ENCODE measurements around the gene UBR1.
A peak's percentile ranks its signal among the peaks of the same experiment; 100 is the strongest.

The UBR1 gene

DNA sequence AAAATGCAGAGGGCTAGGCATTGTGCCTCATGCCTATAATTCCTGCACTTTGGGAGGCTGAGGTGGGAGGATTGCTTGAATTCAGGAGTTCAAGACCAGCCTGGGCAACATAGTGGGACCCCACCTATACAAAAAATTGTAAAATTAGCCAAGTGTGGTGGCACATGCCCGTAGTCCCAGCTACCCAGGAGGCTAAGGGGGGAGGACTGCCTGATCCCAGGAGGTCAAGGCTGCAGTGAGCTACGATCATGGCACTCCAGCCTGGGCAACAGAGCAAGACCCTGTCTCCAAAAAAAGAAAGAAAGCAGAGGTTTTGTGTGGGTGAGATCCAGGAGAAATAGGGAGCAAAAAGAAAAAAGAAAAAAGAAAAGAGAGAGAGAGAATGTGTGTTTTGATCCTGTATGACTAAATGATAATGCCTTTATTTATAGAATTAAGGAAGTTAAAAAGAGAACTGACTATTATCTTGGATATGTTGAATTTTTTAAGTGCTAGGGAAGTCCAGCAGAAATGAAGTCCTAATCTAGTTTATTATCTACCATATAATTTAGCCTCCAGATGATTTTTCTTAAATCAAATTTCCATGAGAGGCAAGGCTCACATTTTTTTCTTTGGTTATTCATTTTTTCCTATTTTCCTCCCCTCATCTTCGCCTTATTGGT is 190.1 kb downstream of the UBR1 start:
- Histone ChIP-seq H3K36me3 (ENCODE audit: insufficient read depth, low read length) (no peaks in the 10 kb centered on the region), H3K9me3 (ENCODE audit: low read length) (no peaks in the 10 kb centered on the region), H3K27ac (ENCODE audit: low read depth, low read length, poor library complexity, severe bottlenecking) (peak overlapping the region; percentile 27), H2AFZ (ENCODE audit: low read length) (no peak overlapping the region), H3K27me3 (ENCODE audit: insufficient read depth, low read length) (no peaks in the 10 kb centered on the region), H3K79me2 (ENCODE audit: insufficient read depth, low read length) (peaks cover 64% of the 10 kb centered on the region), H3K4me1 (ENCODE audit: insufficient read depth, low read length, severe bottlenecking) (peaks cover 36% of the 10 kb centered on the region), H4K20me1 (ENCODE audit: insufficient read depth, low read length) (no peaks in the 10 kb centered on the region), H3K9ac (ENCODE audit: low read length) (no peak overlapping the region), H3F3A (ENCODE audit: insufficient read depth, low read length) (no peaks in the 10 kb centered on the region), H3K4me2 (ENCODE audit: low read length) (peak overlapping the region; percentile 55; the same call in 1 of the 2 replicates), H3K9me2 (ENCODE audit: low read depth, low read length) (no peaks in the 10 kb centered on the region), H3K4me3 (ENCODE audit: low read depth, low read length, poor library complexity, severe bottlenecking) (no peak overlapping the region)
- TF ChIP-seq, protein P1, sequence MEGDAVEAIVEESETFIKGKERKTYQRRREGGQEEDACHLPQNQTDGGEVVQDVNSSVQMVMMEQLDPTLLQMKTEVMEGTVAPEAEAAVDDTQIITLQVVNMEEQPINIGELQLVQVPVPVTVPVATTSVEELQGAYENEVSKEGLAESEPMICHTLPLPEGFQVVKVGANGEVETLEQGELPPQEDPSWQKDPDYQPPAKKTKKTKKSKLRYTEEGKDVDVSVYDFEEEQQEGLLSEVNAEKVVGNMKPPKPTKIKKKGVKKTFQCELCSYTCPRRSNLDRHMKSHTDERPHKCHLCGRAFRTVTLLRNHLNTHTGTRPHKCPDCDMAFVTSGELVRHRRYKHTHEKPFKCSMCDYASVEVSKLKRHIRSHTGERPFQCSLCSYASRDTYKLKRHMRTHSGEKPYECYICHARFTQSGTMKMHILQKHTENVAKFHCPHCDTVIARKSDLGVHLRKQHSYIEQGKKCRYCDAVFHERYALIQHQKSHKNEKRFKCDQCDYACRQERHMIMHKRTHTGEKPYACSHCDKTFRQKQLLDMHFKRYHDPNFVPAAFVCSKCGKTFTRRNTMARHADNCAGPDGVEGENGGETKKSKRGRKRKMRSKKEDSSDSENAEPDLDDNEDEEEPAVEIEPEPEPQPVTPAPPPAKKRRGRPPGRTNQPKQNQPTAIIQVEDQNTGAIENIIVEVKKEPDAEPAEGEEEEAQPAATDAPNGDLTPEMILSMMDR (IDR thresholded peaks at IDR 0.05; ENCODE audit: low read length): no peak
- no peak for TF ChIP-seq EZH2 (IDR thresholded peaks at IDR 0.05; ENCODE audit: borderline replicate concordance, low read length)

DNA sequence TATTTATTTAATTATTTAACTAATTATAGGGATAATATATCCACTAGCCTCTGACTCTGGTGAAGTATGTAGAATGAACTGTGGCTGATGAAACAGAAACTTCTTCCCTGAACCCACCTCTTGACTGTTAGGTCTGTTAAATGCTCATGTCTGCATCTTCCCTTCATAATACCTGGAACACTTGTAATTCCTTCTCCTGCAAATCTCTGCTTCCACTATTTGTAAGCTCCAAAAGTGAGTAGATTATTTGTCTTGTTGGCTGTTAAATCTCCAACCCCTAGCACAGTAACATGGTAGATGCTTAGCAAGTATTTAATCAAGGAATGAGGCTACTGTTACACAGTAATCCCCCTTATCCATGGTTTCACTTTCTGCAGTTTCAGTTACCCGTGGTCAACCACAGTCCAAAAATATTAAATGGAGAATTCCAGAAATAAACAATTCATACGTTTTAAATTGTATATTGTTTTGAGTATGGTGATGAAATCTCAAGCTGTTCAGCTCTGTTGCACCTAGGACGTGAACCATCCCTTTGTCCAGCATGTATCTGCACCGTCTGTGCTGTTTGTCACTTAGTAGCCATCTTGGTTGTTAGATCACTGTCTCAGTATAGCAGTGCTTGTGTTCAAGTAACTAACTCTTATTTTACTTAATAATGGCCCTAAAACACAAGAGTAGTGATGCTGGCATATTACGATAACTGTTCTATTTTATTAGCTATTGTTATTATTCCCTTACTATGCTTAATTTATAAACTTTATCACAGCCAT is 190.9 kb downstream of the UBR1 start:
- Histone ChIP-seq H2AFZ (ENCODE audit: low read length) (no peak overlapping the region), H4K20me1 (ENCODE audit: insufficient read depth, low read length) (no peaks in the 10 kb centered on the region), H3F3A (ENCODE audit: insufficient read depth, low read length) (no peaks in the 10 kb centered on the region), H3K4me2 (ENCODE audit: low read length) (peak overlapping the region; percentile 55), H3K27me3 (ENCODE audit: insufficient read depth, low read length) (no peaks in the 10 kb centered on the region), H3K27ac (ENCODE audit: low read depth, low read length, poor library complexity, severe bottlenecking) (peak overlapping the region; percentile 27), H3K9ac (ENCODE audit: low read length) (no peak overlapping the region), H3K4me3 (ENCODE audit: low read depth, low read length, poor library complexity, severe bottlenecking) (peak overlapping the region; percentile 29), H3K36me3 (ENCODE audit: insufficient read depth, low read length) (no peaks in the 10 kb centered on the region), H3K9me3 (ENCODE audit: low read length) (no peaks in the 10 kb centered on the region), H3K4me1 (ENCODE audit: insufficient read depth, low read length, severe bottlenecking) (peaks cover 36% of the 10 kb centered on the region), H3K79me2 (ENCODE audit: insufficient read depth, low read length) (peaks cover 70% of the 10 kb centered on the region), H3K9me2 (ENCODE audit: low read depth, low read length) (no peaks in the 10 kb centered on the region)
- TF ChIP-seq, protein P1 (IDR thresholded peaks at IDR 0.05; ENCODE audit: low read length): no peak
- no peak for TF ChIP-seq EZH2 (IDR thresholded peaks at IDR 0.05; ENCODE audit: borderline replicate concordance, low read length)

DNA sequence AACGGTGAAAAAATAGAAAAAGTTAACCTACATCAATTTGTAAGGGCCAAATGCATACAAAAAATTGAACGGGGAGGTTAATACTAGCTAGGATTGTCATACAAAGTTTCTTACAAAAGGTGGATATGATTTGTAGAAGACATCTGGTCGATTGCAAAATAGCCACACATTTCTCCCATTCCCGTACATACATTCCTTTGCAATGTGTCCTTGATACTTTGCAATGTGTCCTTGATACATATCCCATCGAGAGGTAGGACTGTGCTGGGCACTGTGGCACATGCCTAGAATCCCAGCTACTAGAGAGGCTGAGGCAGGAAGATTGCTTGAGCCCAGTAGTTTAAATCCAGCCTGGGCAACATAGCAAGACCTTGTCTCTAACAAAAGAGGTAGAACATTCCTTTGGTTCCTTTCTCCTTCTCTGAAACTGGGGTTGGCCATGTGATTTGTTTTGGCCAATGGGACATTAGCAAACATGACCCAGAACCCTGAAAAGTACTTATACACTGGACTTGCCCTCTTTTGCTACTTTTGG is 194.7 kb downstream of the UBR1 start:
- Histone ChIP-seq H3K4me3 (ENCODE audit: low read depth, low read length, poor library complexity, severe bottlenecking) (no peak overlapping the region), H3F3A (ENCODE audit: insufficient read depth, low read length) (no peaks in the 10 kb centered on the region), H4K20me1 (ENCODE audit: insufficient read depth, low read length) (no peaks in the 10 kb centered on the region), H2AFZ (ENCODE audit: low read length) (no peak overlapping the region), H3K27ac (ENCODE audit: low read depth, low read length, poor library complexity, severe bottlenecking) (no peak overlapping the region), H3K79me2 (ENCODE audit: insufficient read depth, low read length) (peaks cover 44% of the 10 kb centered on the region), H3K4me1 (ENCODE audit: insufficient read depth, low read length, severe bottlenecking) (peaks cover 11% of the 10 kb centered on the region), H3K9me3 (ENCODE audit: low read length) (no peaks in the 10 kb centered on the region), H3K9ac (ENCODE audit: low read length) (no peak overlapping the region), H3K4me2 (ENCODE audit: low read length) (no peak overlapping the region), H3K27me3 (ENCODE audit: insufficient read depth, low read length) (no peaks in the 10 kb centered on the region), H3K9me2 (ENCODE audit: low read depth, low read length) (no peaks in the 10 kb centered on the region), H3K36me3 (ENCODE audit: insufficient read depth, low read length) (no peaks in the 10 kb centered on the region)
- TF ChIP-seq EZH2 (IDR thresholded peaks at IDR 0.05; ENCODE audit: borderline replicate concordance, low read length): no peak
- TF ChIP-seq, protein P1 (IDR thresholded peaks at IDR 0.05; ENCODE audit: low read length): no peak
